HEK293 (cell line): ENCODE data around the gene SLC2A3.

ENCODE experiments used
- KLF10 ChIP-seq: fragments of 450-650 bp; IDR thresholded peaks from 2 replicates; pipeline ENCODE4 v1.5.1; 2018; ENCODE audit warnings: missing biosample characterization, mild to moderate bottlenecking, missing genetic modification characterization
- KLF17 ChIP-seq: fragments of 450-650 bp; formaldehyde crosslinking; IDR thresholded peaks from 2 replicates; pipeline ENCODE4 v1.5.1; 2016; ENCODE audit warnings: missing biosample characterization, missing genetic modification characterization
- PRDM1 ChIP-seq: fragments of 450-650 bp; formaldehyde crosslinking; IDR thresholded peaks from 2 replicates; pipeline ENCODE4; 2016; ENCODE audit warnings: missing biosample characterization, missing genetic modification characterization
- RBAK ChIP-seq: fragments of 450-650 bp; formaldehyde crosslinking; IDR thresholded peaks from 2 replicates; pipeline ENCODE4 v1.5.1; 2016; ENCODE audit warnings: missing biosample characterization, missing genetic modification characterization
- REPIN1 ChIP-seq: fragments of 450-650 bp; formaldehyde crosslinking; IDR thresholded peaks from 2 replicates; pipeline ENCODE4 v1.5.1; 2017; ENCODE audit warnings: missing biosample characterization, missing genetic modification characterization, low read depth
- SCRT1 ChIP-seq: fragments of 450-650 bp; formaldehyde crosslinking; IDR thresholded peaks from 2 replicates; pipeline ENCODE4 v1.5.1; 2016; ENCODE audit warnings: missing biosample characterization, missing genetic modification characterization, borderline replicate concordance
- ZBTB20 ChIP-seq: fragments of 450-650 bp; formaldehyde crosslinking; IDR thresholded peaks from 2 replicates; pipeline ENCODE4 v1.5.1; 2016; ENCODE audit warnings: missing biosample characterization, missing genetic modification characterization
- ZEB2 ChIP-seq: fragments of 450-650 bp; formaldehyde crosslinking; IDR thresholded peaks from 2 replicates; pipeline ENCODE4 v1.5.1; 2016; ENCODE audit warnings: missing biosample characterization, missing genetic modification characterization
- ZNF16 ChIP-seq: fragments of 450-650 bp; formaldehyde crosslinking; IDR thresholded peaks from 2 replicates; pipeline ENCODE4 v1.5.1; 2016; ENCODE audit warnings: low read depth, missing biosample characterization, missing genetic modification characterization
- ZNF169 ChIP-seq: fragments of 450-650 bp; formaldehyde crosslinking; IDR thresholded peaks from 2 replicates; pipeline ENCODE4 v1.5.1; 2016; ENCODE audit warnings: missing biosample characterization, missing genetic modification characterization
- ZNF18 ChIP-seq: fragments of 450-650 bp; formaldehyde crosslinking; IDR thresholded peaks from 2 replicates; pipeline ENCODE4 v1.5.1; 2016; ENCODE audit warnings: missing biosample characterization, missing genetic modification characterization
- ZNF2 ChIP-seq: fragments of 450-650 bp; formaldehyde crosslinking; IDR thresholded peaks from 2 replicates; pipeline ENCODE4 v1.5.1; 2016; ENCODE audit warnings: missing biosample characterization, missing genetic modification characterization
- ZNF211 ChIP-seq: fragments of 450-650 bp; formaldehyde crosslinking; IDR thresholded peaks from 2 replicates; pipeline ENCODE4 v1.5.1; 2016; ENCODE audit warnings: low read depth, missing biosample characterization, missing genetic modification characterization
- ZNF239 ChIP-seq: fragments of 450-650 bp; formaldehyde crosslinking; IDR thresholded peaks from 2 replicates; pipeline ENCODE4 v1.5.1; 2016; ENCODE audit warnings: missing biosample characterization, missing genetic modification characterization
- ZNF274 ChIP-seq, 2 experiments: fragments of 200-500 bp in 1 of 2; fragments of 450-650 bp in 1 of 2; sonication (Bioruptor generic) in 1 of 2; formaldehyde crosslinking in 1 of 2; IDR thresholded peaks; 2 replicates each; pipeline versions ENCODE4 v1.5.1 to v1.6.1; 2014 to 2016; ENCODE audit warnings: borderline replicate concordance in 1 of 2, inconsistent platforms in 1 of 2, low read length in 1 of 2, missing biosample characterization in 1 of 2, missing genetic modification characterization in 1 of 2
- ZNF280C ChIP-seq: fragments of 450-650 bp; formaldehyde crosslinking; IDR thresholded peaks from 2 replicates; pipeline ENCODE4 v1.5.1; 2016; ENCODE audit warnings: missing biosample characterization, missing genetic modification characterization
- ZNF37A ChIP-seq: fragments of 450-650 bp; IDR thresholded peaks from 2 replicates; pipeline ENCODE4 v1.5.1; 2018; ENCODE audit warnings: missing biosample characterization, missing genetic modification characterization
- ZNF416 ChIP-seq: fragments of 450-650 bp; formaldehyde crosslinking; IDR thresholded peaks from 2 replicates; pipeline ENCODE4 v1.5.1; 2016; ENCODE audit warnings: missing biosample characterization, missing genetic modification characterization
- ZNF423 ChIP-seq: fragments of 450-650 bp; formaldehyde crosslinking; IDR thresholded peaks from 2 replicates; pipeline ENCODE4 v1.5.1; 2016; ENCODE audit warnings: missing biosample characterization, missing genetic modification characterization
- ZNF426 ChIP-seq: fragments of 450-650 bp; formaldehyde crosslinking; IDR thresholded peaks from 2 replicates; pipeline ENCODE4 v1.5.1; 2017; ENCODE audit warnings: missing biosample characterization, missing genetic modification characterization, mild to moderate bottlenecking, inconsistent platforms, moderate library complexity
- ZNF48 ChIP-seq: fragments of 450-650 bp; formaldehyde crosslinking; IDR thresholded peaks from 2 replicates; pipeline ENCODE4 v1.5.1; 2016; ENCODE audit warnings: missing biosample characterization, missing genetic modification characterization
- ZNF514 ChIP-seq: fragments of 450-650 bp; formaldehyde crosslinking; IDR thresholded peaks from 2 replicates; pipeline ENCODE4 v1.5.1; 2016; ENCODE audit warnings: missing biosample characterization, missing genetic modification characterization
- ZNF544 ChIP-seq: fragments of 450-650 bp; formaldehyde crosslinking; IDR thresholded peaks from 2 replicates; pipeline ENCODE4 v1.5.0; 2017; ENCODE audit warnings: missing biosample characterization, missing genetic modification characterization
- ZNF548 ChIP-seq: fragments of 450-650 bp; formaldehyde crosslinking; IDR thresholded peaks from 2 replicates; pipeline ENCODE4 v1.5.1; 2016; ENCODE audit warnings: missing biosample characterization, missing genetic modification characterization
- ZNF837 ChIP-seq: fragments of 450-650 bp; formaldehyde crosslinking; IDR thresholded peaks from 2 replicates; pipeline ENCODE4 v1.5.1; 2016; ENCODE audit warnings: missing biosample characterization, missing genetic modification characterization
- ZSCAN30 ChIP-seq: fragments of 450-650 bp; IDR thresholded peaks from 2 replicates; pipeline ENCODE4 v1.5.1; 2018; ENCODE audit warnings: missing biosample characterization, mild to moderate bottlenecking, missing genetic modification characterization, moderate library complexity
- TF ChIP-seq, protein P1 (sequence below): fragments of 450-650 bp; formaldehyde crosslinking; conservative IDR thresholded peaks from 2 replicates; pipeline ENCODE4 v1.5.1; 2016; ENCODE audit warnings: low read depth, missing biosample characterization, missing genetic modification characterization
- TF ChIP-seq, protein P2 (sequence below): fragments of 450-650 bp; formaldehyde crosslinking; IDR thresholded peaks from 2 replicates; pipeline ENCODE4 v1.5.1; 2016; ENCODE audit warnings: missing biosample characterization, missing genetic modification characterization
- TF ChIP-seq, protein P3 (sequence below): fragments of 450-650 bp; formaldehyde crosslinking; IDR thresholded peaks from 2 replicates; pipeline ENCODE4 v1.5.1; 2016; ENCODE audit warnings: missing biosample characterization, missing genetic modification characterization

The SLC2A3 gene

DNA sequence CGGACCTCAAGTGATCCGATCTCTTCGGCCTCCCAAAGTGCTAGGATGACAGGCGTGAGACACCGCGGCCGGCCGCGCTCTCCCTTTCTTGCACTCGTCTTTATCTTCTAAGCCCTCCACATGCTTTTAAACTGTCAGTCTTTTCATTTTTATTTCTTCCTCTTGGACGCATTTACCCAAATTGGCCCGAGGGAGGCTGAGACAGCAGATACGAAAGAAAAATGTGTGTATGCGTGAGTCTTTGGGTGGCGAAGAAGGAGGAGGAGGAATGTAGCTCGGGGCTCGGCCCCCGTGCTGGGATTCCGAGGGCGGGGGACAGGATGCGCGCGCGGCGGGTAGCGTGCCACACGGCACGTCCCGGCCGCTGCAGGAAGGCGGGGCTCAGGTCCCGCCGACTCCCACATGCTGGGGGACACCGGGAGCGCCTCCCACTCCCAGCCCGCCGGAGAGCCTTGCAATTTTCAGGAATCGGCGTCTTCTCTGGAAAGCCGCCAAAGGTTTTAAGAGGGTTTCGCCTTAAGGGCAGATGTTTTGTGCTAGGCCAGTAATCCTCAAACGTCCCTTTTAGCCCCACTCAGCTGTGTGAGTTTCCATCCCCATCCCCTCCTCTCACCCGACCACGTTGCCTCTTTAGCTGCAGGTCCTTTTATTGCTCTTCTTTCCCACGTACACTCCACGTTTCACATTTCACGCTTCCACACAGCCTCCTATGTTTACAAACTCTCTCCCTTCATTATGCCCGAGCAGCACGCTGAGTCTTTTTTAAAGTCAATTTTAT, 34.7 kb upstream of the SLC2A3 start (continued):
- TF ChIP-seq ZNF16 (tag by site-specific recombination) (no peak), ZNF514 (no peak), ZNF423 (tag by site-specific recombination) (peak; percentile 64), ZNF48 (tag by site-specific recombination) (no peak), ZNF280C (no peak), KLF10 (tag by site-specific recombination) (peak; percentile 83), ZNF274 (IDR thresholded peaks at IDR 0.05; ENCODE audit: low read length) (no peak), ZNF274 (tag by site-specific recombination; IDR thresholded peaks at IDR 0.05; ENCODE audit: borderline replicate concordance) (no peak), ZNF211 (tag by site-specific recombination) (no peak), ZNF544 (tag by site-specific recombination) (no peak), RBAK (tag by site-specific recombination) (no peak), PRDM1 (tag by site-specific recombination) (peak; percentile 80), ZNF18 (tag by site-specific recombination) (no peak), ZNF416 (peak; percentile 62; the same call in 1 of the 2 replicates), REPIN1 (no peak), ZEB2 (peak; percentile 71), ZSCAN30 (tag by site-specific recombination) (no peak), ZNF2 (0 out of 2 replicates have a peak, but pooled peaks have one; percentile 32), ZBTB20 (tag by site-specific recombination) (peak; percentile 44), SCRT1 (tag by site-specific recombination) (peak; percentile 55; the same call in 1 of the 2 replicates), ZNF426 (tag by site-specific recombination) (no peak), KLF17 (tag by site-specific recombination) (peak; percentile 65; the same call in 1 of the 2 replicates), ZNF37A (tag by site-specific recombination) (no peak), ZNF837 (no peak), ZNF169 (no peak), ZNF548 (tag by site-specific recombination) (no peak), ZNF239 (tag by site-specific recombination) (no peak)
- TF ChIP-seq, protein P1, sequence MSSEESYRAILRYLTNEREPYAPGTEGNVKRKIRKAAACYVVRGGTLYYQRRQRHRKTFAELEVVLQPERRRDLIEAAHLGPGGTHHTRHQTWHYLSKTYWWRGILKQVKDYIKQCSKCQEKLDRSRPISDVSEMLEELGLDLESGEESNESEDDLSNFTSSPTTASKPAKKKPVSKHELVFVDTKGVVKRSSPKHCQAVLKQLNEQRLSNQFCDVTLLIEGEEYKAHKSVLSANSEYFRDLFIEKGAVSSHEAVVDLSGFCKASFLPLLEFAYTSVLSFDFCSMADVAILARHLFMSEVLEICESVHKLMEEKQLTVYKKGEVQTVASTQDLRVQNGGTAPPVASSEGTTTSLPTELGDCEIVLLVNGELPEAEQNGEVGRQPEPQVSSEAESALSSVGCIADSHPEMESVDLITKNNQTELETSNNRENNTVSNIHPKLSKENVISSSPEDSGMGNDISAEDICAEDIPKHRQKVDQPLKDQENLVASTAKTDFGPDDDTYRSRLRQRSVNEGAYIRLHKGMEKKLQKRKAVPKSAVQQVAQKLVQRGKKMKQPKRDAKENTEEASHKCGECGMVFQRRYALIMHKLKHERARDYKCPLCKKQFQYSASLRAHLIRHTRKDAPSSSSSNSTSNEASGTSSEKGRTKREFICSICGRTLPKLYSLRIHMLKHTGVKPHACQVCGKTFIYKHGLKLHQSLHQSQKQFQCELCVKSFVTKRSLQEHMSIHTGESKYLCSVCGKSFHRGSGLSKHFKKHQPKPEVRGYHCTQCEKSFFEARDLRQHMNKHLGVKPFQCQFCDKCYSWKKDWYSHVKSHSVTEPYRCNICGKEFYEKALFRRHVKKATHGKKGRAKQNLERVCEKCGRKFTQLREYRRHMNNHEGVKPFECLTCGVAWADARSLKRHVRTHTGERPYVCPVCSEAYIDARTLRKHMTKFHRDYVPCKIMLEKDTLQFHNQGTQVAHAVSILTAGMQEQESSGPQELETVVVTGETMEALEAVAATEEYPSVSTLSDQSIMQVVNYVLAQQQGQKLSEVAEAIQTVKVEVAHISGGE (tag by site-specific recombination): peak; percentile 71
- TF ChIP-seq, protein P2, sequence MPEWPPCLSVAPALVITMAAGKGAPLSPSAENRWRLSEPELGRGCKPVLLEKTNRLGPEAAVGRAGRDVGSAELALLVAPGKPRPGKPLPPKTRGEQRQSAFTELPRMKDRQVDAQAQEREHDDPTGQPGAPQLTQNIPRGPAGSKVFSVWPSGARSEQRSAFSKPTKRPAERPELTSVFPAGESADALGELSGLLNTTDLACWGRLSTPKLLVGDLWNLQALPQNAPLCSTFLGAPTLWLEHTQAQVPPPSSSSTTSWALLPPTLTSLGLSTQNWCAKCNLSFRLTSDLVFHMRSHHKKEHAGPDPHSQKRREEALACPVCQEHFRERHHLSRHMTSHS (tag by site-specific recombination): 0 out of 2 replicates have a peak, but pooled peaks have one; percentile 24
- TF ChIP-seq, protein P3, sequence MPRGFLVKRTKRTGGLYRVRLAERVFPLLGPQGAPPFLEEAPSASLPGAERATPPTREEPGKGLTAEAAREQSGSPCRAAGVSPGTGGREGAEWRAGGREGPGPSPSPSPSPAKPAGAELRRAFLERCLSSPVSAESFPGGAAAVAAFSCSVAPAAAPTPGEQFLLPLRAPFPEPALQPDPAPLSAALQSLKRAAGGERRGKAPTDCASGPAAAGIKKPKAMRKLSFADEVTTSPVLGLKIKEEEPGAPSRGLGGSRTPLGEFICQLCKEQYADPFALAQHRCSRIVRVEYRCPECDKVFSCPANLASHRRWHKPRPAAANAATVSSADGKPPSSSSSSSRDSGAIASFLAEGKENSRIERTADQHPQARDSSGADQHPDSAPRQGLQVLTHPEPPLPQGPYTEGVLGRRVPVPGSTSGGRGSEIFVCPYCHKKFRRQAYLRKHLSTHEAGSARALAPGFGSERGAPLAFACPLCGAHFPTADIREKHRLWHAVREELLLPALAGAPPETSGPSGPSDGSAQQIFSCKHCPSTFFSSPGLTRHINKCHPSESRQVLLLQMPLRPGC (tag by site-specific recombination): 0 out of 2 replicates have a peak, but pooled peaks have one; percentile 8
